ENCODE measurements around the gene FAM193A.
"Not testable (repeated sequence)": the region's sequence is repeated elsewhere in the genome, so short reads cannot be mapped to it uniquely, and the experiment has no call there.

The FAM193A gene

GRCh38 chr4:2626231-2626630, 89.8 kb downstream of the FAM193A start:
- ChIA-PET POLR2A (no interaction called here), CTCF (interaction anchor here (1.3 kb wide), 1 partner anchor 10 kb away, joined by 5 read pairs; no protein-coding TSS in a partner anchor)
- no peak for DNase-seq (ENCODE audit: extremely low spot score)
- TF ChIP-seq CTCF (IDR thresholded peaks at IDR 0.05; ENCODE audit: control extremely low read depth, extremely low read depth, low read depth, missing control alignments): no peak

GRCh38 chr4:2630556-2631273, 94.3 kb downstream of the FAM193A start:
- CTCF ChIA-PET: no interaction called here
- POLR2A ChIA-PET: no interaction called here
- DNase-seq (ENCODE audit: extremely low spot score): no peak
- TF ChIP-seq CTCF (IDR thresholded peaks at IDR 0.05; ENCODE audit: control extremely low read depth, extremely low read depth, low read depth, missing control alignments): no peak

- POLR2A ChIA-PET: no interaction called here
- DNase-seq (ENCODE audit: extremely low spot score): no peak
Measured at GRCh38 chr4:2634014-2634413, 97.6 kb downstream of the FAM193A start.

GRCh38 chr4:2636331-2636730, 99.9 kb downstream of the FAM193A start:
- no peak for TF ChIP-seq CTCF (IDR thresholded peaks at IDR 0.05; ENCODE audit: control extremely low read depth, extremely low read depth, low read depth, missing control alignments)
- ChIA-PET POLR2A (no interaction called here), CTCF (interaction anchor here (0.8 to 1.1 kb wide), 2 partner anchors 11 to 21 kb away, joined by 3 read pairs; no protein-coding TSS in a partner anchor)
- DNase-seq (ENCODE audit: extremely low spot score): no peak

More at GRCh38 chr4:2634014-2634413, 97.6 kb downstream of the FAM193A start:
- CTCF ChIA-PET: interaction anchor here (1.1 to 2.0 kb wide), 4 partner anchors 10 to 809 kb away, joined by 3 to 7 read pairs (median 4); no protein-coding TSS in a partner anchor
- no peak for TF ChIP-seq CTCF (IDR thresholded peaks at IDR 0.05; ENCODE audit: control extremely low read depth, extremely low read depth, low read depth, missing control alignments)

- POLR2A ChIA-PET; DNase-seq (ENCODE audit: extremely low spot score): not testable (repeated sequence)
- CTCF ChIA-PET: interaction anchor here (1.0 to 1.1 kb wide), 2 partner anchors 20 to 28 kb away, joined by 3 read pairs; no protein-coding TSS in a partner anchor
Measured at GRCh38 chr4:2636994-2637393, 100.5 kb downstream of the FAM193A start.

- ChIA-PET CTCF (interaction anchor here (1.0 kb wide), 2 partner anchors 11 to 27 kb away, joined by 3 read pairs; no protein-coding TSS in a partner anchor), POLR2A (interaction anchor here (0.5 kb wide), 1 partner anchor 10 kb away, joined by 4 read pairs; no protein-coding TSS in a partner anchor)
- no peak for DNase-seq (ENCODE audit: extremely low spot score)
- no peak for TF ChIP-seq CTCF (IDR thresholded peaks at IDR 0.05; ENCODE audit: control extremely low read depth, extremely low read depth, low read depth, missing control alignments)
Measured at GRCh38 chr4:2637956-2638552, 101.6 kb downstream of the FAM193A start.

- CTCF ChIA-PET: interaction anchor here (1.0 kb wide), 1 partner anchor 11 kb away, joined by 3 read pairs; no protein-coding TSS in a partner anchor
- DNase-seq (ENCODE audit: extremely low spot score): no peak
- no peak for TF ChIP-seq CTCF (IDR thresholded peaks at IDR 0.05; ENCODE audit: control extremely low read depth, extremely low read depth, low read depth, missing control alignments)
- POLR2A ChIA-PET: no interaction called here
Measured at GRCh38 chr4:2638730-2639129, 102.3 kb downstream of the FAM193A start.

All from GM10248 (cell line).